ENCODE data around the gene B3GNT3.
"Not testable (repeated sequence)": the region's sequence is repeated elsewhere in the genome, so short reads cannot be mapped to it uniquely, and the experiment has no call there.

Gene B3GNT3

DNA sequence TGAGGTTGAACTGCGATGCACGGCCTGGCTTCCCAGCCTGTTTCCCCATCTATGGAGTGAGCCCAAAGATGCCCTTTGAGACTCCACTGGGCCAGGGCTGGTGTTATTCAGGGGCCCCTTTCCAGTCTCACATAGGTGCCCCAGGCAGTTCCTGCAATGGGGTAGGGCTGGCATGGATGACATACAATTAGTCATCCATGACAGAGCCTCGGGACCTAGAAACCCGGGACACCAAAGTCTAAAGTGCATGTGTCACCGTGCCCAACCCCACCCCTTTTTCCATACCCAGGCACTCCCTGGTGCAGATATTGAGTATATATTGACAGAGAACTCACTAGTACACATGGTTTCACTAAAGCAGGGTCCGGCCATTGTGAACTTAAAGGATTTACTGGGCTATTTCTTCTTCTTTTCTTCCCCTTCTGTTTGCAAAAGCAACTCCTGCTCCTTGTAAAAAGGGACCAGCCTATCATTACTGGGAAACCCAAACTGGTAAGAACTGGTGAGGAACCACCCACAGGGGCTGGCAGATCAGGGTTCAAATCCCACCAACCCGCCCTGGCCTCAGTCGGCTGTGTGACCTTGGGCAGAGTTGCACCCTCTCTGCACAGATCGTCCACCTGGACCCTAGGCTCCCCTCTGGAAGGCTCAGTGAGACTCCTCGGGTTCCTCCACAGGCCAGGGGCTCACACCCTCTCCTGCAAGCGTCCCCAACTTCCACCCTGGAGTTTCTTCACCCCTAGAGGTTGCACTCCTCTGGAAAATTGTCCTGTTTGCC, 2.7 kb downstream of the B3GNT3 start:
- peak; percentile 50 for DNase-seq (ENCODE audit: low read depth)

DNA sequence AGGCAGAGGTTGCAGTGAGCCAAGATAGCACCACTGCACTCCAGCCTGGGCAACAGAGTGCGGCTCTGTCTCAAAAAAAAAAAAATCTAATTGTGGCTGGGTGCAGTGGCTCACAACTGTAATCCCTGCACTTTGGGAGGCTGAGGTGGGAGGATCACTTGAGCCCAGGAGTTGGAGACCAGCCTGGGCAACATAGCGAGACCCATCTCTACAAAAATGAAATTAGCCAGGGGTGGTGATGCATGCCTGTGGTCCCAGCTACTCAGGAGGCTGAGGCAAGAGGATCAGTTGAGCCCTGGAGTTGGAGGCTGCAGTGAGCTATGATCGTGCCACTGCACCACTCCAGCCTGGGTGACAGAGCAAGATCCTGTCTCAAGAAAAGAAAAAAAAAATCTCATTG, 3.7 kb downstream of the B3GNT3 start:
- DNase-seq (ENCODE audit: low read depth), result not testable (repeated sequence)

DNA sequence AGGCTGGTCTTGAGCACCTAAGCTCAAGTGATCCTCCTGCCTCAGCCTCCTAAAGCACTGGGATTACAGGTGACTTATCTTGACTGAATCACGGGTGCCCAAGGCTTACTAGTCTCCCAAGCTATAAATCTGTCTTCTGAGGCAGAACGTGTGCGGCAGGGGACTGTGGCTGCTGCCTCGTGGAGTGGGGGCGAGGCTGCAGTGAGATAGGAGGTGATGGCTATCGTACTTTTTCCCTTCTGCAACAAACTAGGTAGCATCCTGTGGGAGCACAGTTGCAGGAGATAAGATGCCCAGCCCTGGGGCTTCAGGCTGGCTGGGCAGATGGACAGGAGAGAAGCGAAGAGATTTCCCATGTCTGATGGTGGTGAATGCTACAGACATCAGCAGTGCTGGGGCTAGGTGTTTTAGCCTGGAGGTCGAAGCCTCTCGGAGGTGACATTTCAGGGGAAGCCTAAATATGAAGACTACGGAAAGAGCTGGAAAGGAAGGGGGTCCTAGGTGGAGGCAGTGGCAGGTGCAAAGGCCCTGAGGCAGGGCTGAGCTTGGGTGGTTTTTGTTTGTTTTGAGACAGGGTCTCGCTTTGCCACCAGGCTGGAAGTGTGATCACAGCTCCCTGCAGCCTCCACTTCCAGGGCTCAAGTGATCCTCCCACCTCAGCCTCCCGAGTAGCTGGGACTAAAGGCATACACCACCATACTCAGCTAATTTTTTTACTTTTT, 7.4 kb downstream of the B3GNT3 start:
- no peak for DNase-seq (ENCODE audit: low read depth)

GRCh38 chr19:17803264-17803896, 8.4 kb downstream of the B3GNT3 start:
- no peak for DNase-seq (ENCODE audit: low read depth)

DNA sequence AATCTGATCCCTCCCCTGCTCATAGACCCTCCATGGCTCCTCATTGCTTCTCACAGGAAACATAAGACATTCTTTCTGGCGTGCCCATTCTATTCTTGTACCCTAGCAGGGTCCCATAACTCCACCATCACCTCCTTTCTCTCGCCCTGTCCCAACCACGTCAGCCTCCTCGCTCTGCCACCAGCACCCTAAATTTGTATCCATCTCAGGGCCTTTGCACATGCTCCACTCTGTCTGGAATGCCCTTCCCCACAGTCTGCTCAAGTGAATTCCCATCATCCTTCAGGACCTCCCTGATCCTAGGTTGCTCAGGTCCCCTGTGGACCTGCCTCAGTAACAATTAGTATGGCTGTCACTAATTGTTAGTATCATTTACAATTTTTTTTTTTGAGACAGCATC, 10.5 kb downstream of the B3GNT3 start:
- no peak for DNase-seq (ENCODE audit: low read depth)

DNA sequence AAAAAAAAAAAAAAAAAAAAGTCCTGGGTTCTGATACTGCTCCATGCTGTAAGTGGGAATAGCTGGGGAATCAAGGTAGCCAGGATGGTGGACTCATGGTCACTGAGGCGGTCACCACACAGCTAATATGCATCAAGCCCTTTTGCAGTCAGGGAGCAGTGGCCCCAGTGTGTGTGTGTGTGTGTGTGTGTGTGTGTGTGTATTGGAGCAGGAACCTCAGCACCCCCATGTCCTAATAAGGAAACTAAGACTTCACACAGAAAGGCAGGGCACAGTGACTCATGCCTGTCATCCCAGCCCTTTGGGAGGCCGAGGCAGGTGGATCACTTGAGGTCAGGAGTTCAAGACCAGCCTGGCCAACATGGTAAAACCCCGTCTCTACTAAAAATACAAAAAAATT, 12.0 kb downstream of the B3GNT3 start:
- no peak for DNase-seq (ENCODE audit: low read depth)

DNA sequence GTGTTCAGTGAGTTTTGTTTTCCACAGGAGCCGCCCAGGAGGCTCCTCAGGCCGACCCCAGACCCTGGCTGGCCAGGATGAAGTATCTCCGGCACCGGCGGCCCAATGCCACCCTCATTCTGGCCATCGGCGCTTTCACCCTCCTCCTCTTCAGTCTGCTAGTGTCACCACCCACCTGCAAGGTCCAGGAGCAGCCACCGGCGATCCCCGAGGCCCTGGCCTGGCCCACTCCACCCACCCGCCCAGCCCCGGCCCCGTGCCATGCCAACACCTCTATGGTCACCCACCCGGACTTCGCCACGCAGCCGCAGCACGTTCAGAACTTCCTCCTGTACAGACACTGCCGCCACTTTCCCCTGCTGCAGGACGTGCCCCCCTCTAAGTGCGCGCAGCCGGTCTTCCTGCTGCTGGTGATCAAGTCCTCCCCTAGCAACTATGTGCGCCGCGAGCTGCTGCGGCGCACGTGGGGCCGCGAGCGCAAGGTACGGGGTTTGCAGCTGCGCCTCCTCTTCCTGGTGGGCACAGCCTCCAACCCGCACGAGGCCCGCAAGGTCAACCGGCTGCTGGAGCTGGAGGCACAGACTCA, 12.9 kb downstream of the B3GNT3 start:
- DNase-seq (ENCODE audit: low read depth), result no peak

- no peak for DNase-seq (ENCODE audit: low read depth)
These were observed 16.2 kb downstream of the B3GNT3 start for GRCh38 chr19:17811103-17811502.

- no peak for DNase-seq (ENCODE audit: low read depth)
These were observed 16.7 kb downstream of the B3GNT3 start for GRCh38 chr19:17811681-17812080.

- DNase-seq (ENCODE audit: low read depth), result no peak
These were observed 17.2 kb downstream of the B3GNT3 start for GRCh38 chr19:17812099-17812498.

GRCh38 chr19:17817668-17818363, 22.9 kb downstream of the B3GNT3 start:
- DNase-seq (ENCODE audit: low read depth), result no peak

- DNase-seq (ENCODE audit: low read depth), result no peak
These were observed 26.3 kb downstream of the B3GNT3 start, which contains the start of gene INSL3 for GRCh38 chr19:17821190-17821589. TSS of gene INSL3 (minus strand) at chr19:17821519. CDS start at chr19:17821506, 13 bp downstream.

DNA sequence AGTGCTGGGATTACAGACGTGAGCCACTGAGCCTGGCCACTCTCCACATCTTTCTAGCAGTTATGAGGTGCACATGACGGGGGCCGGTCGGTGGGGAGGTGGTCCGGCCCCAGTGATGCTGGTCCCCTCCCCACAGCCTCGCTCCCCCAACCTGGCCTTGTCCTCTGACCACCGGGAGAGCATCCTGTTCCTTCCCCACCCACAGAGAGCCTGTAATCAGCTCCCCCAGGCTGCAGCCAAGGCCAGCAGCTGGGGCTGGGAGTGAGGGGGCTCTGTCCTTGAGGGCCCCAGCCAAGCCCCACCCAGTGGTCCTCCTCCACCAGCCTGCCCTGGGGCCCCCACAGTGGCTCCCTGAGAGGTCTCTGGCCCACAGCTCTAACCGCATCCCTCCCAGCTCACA, 29.4 kb downstream of the B3GNT3 start:
- DNase-seq (ENCODE audit: low read depth), result no peak

DNA sequence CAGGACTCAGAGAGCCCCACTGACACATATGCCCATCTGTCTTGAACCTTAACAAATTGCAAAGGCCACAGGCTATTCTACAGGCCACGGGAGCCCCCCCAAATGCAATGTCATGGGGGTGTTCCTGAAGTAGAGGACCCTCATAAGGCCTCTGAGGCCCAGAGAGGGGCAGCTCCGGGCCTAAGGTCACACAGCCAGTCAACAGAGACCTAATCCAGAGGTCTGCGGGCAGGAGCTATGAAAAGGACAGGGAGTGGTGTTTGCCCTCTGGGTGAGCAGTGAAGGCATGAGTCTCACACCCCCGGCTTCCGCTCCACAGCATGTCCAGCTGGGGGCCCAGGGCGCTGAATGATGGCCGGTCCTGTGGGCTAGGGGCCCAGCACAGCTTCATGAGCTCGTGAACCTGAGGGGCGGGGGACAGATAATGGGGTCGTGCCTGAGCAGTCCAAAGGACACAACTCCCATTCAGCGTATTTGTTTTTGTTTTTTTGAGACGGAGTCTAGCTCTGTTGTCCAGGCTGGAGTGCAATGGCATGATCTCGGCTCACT, 31.6 kb downstream of the B3GNT3 start:
- no peak for DNase-seq (ENCODE audit: low read depth)

GRCh38 chr19:17829855-17830566, 35.1 kb downstream of the B3GNT3 start:
- no peak for DNase-seq (ENCODE audit: low read depth)

DNA sequence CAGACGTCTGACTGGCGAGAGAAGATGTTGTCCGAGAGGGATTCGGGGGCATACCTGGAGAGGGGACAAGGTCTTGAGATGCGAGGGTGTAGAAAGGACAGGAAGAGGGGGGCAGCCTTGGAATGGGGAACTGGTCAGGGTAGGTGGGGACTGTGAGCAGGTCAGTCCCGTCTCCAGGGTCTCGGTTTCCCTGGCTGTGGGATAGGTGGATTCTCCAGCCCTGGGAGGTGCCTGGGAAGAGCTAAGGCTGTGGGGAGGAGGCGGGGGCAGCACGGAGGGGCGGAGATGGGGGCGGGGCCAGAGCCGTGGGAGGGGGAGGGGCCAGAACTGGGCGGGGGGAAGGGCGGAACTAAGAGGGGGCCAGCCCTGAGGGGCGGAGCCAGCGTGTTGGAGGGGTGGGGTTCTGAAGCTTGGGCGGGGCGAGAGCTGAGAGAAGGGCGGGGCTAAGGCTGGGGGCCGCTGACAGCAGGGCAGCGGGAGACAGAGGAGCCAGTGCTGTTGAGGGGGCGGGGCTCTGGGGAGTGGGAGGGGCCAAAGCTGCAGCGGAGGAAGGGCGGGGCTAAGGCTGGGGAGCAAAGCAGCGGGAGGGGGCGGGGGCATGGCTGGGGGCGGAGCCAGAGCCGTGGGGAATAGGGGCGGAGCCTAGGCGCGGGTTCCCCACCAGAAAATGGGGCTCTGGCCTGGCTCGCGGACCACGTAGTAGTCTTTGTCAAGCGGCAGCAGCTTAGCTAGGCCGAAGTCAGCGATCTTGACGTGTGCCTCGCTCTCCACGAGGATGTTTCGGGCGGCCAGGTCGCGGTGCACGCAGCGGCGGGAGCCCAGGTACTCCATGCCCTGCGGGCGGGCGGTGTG, 35.9 kb downstream of the B3GNT3 start:
- peak; percentile 49 for DNase-seq (ENCODE audit: low read depth)

GRCh38 chr19:17831419-17831888, 36.5 kb downstream of the B3GNT3 start:
- no peak for DNase-seq (ENCODE audit: low read depth)

GRCh38 chr19:17832443-17833208, 37.7 kb downstream of the B3GNT3 start:
- no peak for DNase-seq (ENCODE audit: low read depth)
